ENCODE results near the gene KICS2.

- TF ChIP-seq POLR2AphosphoS5 (IDR thresholded peaks at IDR 0.05) (no peak), POLR2A (IDR thresholded peaks at IDR 0.05) (no peak), CTCF (IDR thresholded peaks at IDR 0.05) (peak; percentile 51 to 83 (median 79))
These were observed 34.2 kb upstream of the KICS2 start for GRCh38 chr12:64256166-64256800.
